ENCODE data around the gene PTHLH. TPM values are rescaled to one million over a fixed set of nuclear protein-coding genes. Genes with fewer than 3 reads are reported as not detected.

Gene PTHLH
- total RNA-seq, 2 donors from 2014 or later: 0.58 TPM; not detected in 1

DNA sequence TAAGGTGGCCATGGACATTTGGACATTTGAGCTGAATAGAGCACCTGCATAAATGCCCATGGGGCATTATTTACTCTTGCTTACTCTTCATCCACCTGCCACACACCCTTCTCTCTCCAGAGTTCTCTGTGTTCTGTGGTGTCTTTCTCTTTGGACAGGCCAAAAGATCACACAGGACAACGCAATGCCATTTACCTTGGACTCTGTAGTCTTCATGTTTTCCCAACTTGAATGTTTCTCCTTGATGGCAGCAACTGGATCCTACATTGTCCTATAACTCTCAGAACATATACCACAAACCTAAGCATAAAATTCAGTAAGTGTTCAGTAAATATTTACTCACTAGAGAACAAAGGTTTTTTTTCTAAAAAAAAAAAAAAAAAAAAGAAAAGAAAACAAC lies 41.7 kb upstream of the PTHLH start:
- no peak overlapping the region for H3K27ac ChIP-seq
- no peaks in the 10 kb centered on the region for H3K9me3 ChIP-seq
- H3K4me1 ChIP-seq: no peaks in the 10 kb centered on the region
- no peak overlapping the region for H3K4me3 ChIP-seq
- TF ChIP-seq, protein P1, sequence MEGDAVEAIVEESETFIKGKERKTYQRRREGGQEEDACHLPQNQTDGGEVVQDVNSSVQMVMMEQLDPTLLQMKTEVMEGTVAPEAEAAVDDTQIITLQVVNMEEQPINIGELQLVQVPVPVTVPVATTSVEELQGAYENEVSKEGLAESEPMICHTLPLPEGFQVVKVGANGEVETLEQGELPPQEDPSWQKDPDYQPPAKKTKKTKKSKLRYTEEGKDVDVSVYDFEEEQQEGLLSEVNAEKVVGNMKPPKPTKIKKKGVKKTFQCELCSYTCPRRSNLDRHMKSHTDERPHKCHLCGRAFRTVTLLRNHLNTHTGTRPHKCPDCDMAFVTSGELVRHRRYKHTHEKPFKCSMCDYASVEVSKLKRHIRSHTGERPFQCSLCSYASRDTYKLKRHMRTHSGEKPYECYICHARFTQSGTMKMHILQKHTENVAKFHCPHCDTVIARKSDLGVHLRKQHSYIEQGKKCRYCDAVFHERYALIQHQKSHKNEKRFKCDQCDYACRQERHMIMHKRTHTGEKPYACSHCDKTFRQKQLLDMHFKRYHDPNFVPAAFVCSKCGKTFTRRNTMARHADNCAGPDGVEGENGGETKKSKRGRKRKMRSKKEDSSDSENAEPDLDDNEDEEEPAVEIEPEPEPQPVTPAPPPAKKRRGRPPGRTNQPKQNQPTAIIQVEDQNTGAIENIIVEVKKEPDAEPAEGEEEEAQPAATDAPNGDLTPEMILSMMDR (IDR thresholded peaks at IDR 0.05): no peak
- no peak for DNase-seq
- no peak overlapping the region for H3K9ac ChIP-seq (ENCODE audit: low read depth in 2 of 2, low read length in 2 of 2)
- no peaks in the 10 kb centered on the region for H3K36me3 ChIP-seq
- no peaks in the 10 kb centered on the region for H3K27me3 ChIP-seq
- intact Hi-C loops (cut with DNase I): no loop called here

GRCh38 chr12:28012333-28012918 lies 39.9 kb upstream of the PTHLH start:
- Histone ChIP-seq H3K4me3 (no peak overlapping the region), H3K4me1 (no peaks in the 10 kb centered on the region), H3K27ac (no peak overlapping the region), H3K9me3 (no peaks in the 10 kb centered on the region), H3K9ac (ENCODE audit: low read depth in 2 of 2, low read length in 2 of 2) (no peak overlapping the region), H3K27me3 (no peaks in the 10 kb centered on the region), H3K36me3 (no peaks in the 10 kb centered on the region)
- TF ChIP-seq, protein P1 (IDR thresholded peaks at IDR 0.05): no peak
- no peak for DNase-seq
- intact Hi-C loops (cut with DNase I): no loop called here

DNA sequence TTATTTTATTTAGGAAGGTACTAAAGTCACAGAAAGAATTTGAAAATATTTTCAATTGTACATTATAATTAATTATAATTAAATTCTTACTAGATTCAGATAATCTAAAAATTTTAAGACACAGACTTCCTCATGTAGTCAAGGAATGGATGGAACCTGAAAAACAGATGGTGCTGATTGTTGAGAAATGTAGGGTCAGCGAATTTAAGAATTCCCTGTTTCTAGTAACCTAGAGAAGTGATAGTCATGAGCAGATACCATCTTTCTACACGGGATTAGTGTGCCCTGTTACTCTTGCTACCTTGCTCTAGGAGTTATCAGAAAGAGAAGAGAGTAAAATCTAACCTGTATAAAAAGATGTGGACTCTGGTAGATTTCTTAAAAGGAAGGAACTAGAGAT lies 37.5 kb upstream of the PTHLH start:
- intact Hi-C loops (cut with DNase I): no loop called here
- Histone ChIP-seq H3K27me3 (no peaks in the 10 kb centered on the region), H3K36me3 (no peaks in the 10 kb centered on the region), H3K4me1 (no peaks in the 10 kb centered on the region), H3K9ac (ENCODE audit: low read depth in 2 of 2, low read length in 2 of 2) (no peak overlapping the region), H3K9me3 (no peaks in the 10 kb centered on the region), H3K4me3 (no peak overlapping the region), H3K27ac (no peak overlapping the region)
- TF ChIP-seq, protein P1 (IDR thresholded peaks at IDR 0.05): no peak
- no peak for DNase-seq

DNA sequence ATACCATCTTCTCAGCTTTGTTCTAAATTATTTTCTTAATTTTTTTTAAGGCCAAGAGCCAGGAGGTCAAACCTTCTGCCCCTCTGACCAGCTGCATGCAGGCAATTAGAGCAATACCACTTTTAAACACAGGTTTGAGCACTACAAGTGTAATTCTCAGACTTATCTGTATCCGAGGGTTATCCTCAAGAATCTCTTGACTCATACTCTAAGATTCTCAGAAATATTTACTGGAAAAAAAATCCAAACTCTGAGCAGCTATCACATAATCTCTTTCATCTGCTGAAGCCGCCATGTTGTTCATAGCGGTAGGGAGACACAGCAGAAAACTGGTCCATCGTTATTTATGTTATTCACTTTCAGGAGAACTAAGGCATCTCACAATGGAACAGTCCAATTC lies 27.4 kb upstream of the PTHLH start:
- Histone ChIP-seq H3K36me3 (no peaks in the 10 kb centered on the region), H3K27ac (no peak overlapping the region), H3K9me3 (no peaks in the 10 kb centered on the region), H3K4me3 (no peak overlapping the region), H3K9ac (ENCODE audit: low read depth in 2 of 2, low read length in 2 of 2) (no peak overlapping the region), H3K27me3 (no peaks in the 10 kb centered on the region), H3K4me1 (no peaks in the 10 kb centered on the region)
- intact Hi-C loops (cut with DNase I): no loop called here
- TF ChIP-seq, protein P1 (IDR thresholded peaks at IDR 0.05): no peak
- DNase-seq: no peak

GRCh38 chr12:27999521-27999920 lies 27.0 kb upstream of the PTHLH start:
- H3K9ac ChIP-seq (ENCODE audit: low read depth in 2 of 2, low read length in 2 of 2): no peak overlapping the region

More at GRCh38 chr12:27999521-27999920, 27.0 kb upstream of the PTHLH start:
- no peak overlapping the region for H3K27ac ChIP-seq
- intact Hi-C loops (cut with DNase I): no loop called here
- no peak overlapping the region for H3K4me3 ChIP-seq
- no peaks in the 10 kb centered on the region for H3K9me3 ChIP-seq
- H3K4me1 ChIP-seq: no peaks in the 10 kb centered on the region
- H3K36me3 ChIP-seq: no peaks in the 10 kb centered on the region
- TF ChIP-seq, protein P1 (IDR thresholded peaks at IDR 0.05): no peak
- no peaks in the 10 kb centered on the region for H3K27me3 ChIP-seq
- DNase-seq: no peak

All from colonic mucosa (tissue), 4 donors.